Transverse colon (tissue), 4 donors: Measurements from ENCODE around the gene WDR89. TPM values are rescaled to one million over a fixed set of nuclear protein-coding genes. Genes with fewer than 3 reads are reported as not detected.
A peak's percentile ranks its signal among the peaks of the same experiment; 100 is the strongest.

Source experiments
- DNase-seq: peaks from one replicate; pipeline ENCODE4 v3.0.0-alpha.2; 2019
- H3K27ac ChIP-seq, 4 donors: fragments of 200-600 bp; sonication (generic); 2 replicates each; pipeline ENCODE4 v1.5.1; 2016 to 2018; ENCODE audit warnings: inconsistent platforms in 4 of 4
- H3K27me3 ChIP-seq: fragments of 200-600 bp; sonication (generic); 2 replicates; pipeline ENCODE4 v1.5.1; 2017; ENCODE audit warnings: inconsistent platforms
- H3K36me3 ChIP-seq, 4 donors: fragments of 200-600 bp; sonication (generic); 2 replicates each; pipeline ENCODE4 v1.5.1; 2017 to 2019; ENCODE audit warnings: inconsistent platforms in 4 of 4
- H3K4me1 ChIP-seq, 4 donors: fragments of 200-600 bp; sonication (generic); 2 replicates each; pipeline ENCODE4 v1.5.1; 2017 to 2020; ENCODE audit warnings: inconsistent platforms in 4 of 4
- H3K4me3 ChIP-seq, 4 donors: fragments of 200-600 bp; sonication (generic); 1 replicate in 1 of 4; 2 replicates in 3 of 4; pipeline versions ENCODE4 v1.5.1 to v1.6.1; 2017 to 2019; ENCODE audit warnings: inconsistent platforms in 4 of 4
- H3K9me3 ChIP-seq, 2 donors: fragments of 200-600 bp; sonication (generic); 2 replicates each; pipeline ENCODE4 v1.5.1; 2017 to 2019; ENCODE audit warnings: inconsistent platforms in 2 of 2
- EP300 ChIP-seq: sonication (generic); formaldehyde crosslinking; IDR thresholded peaks from one replicate; pipeline ENCODE4 v1.6.1; 2017; ENCODE audit warnings: antibody characterized with exemption, low read depth
- POLR2A ChIP-seq: fragments of 450-650 bp; IDR thresholded peaks from one replicate; pipeline ENCODE4 v1.6.1; 2016; ENCODE audit warnings: antibody characterized with exemption, mild to moderate bottlenecking, moderate library complexity
- POLR2AphosphoS5 ChIP-seq, 3 donors: sonication (generic); formaldehyde crosslinking; IDR thresholded peaks; one replicate each; pipeline ENCODE4 v1.6.1; 2016; ENCODE audit warnings: antibody characterized with exemption in 3 of 3
- WGBS, 2 donors: methylation state at CpG; one replicate each; pipeline ENCODE4 v1.1.5; 2018; ENCODE audit warnings: low coverage in 1 of 2; 5-methylcytosine and 5-hydroxymethylcytosine counted together
- in situ Hi-C, 4 donors: fragments of 200-750 bp; cut with MboI; loops; one replicate each; pipeline versions ENCODE4 v1.15.0 to v1.15.1; 2017; ENCODE audit warnings: low sequenced_read_pairs in 3 of 4, low pct_ligation_motif_present in 1 of 4, low pct_unique_long_range_greater_than_20kb in 1 of 4
- intact Hi-C: fragments of 100-400 bp; cut with DNase I; formaldehyde crosslinking; loops from one replicate; pipeline ENCODE4 v1.15.1; 2023; ENCODE audit warnings: low total_unique reads
- total RNA-seq, 4 donors: library from RNA; depleted of rRNA; stranded (reverse); fragments of >200 nt; gene quantifications; one replicate each; pipeline ENCODE4 v1.1.0, GENCODE V29; 2016
- TF ChIP-seq, protein P1 (sequence below), 5 experiments: fragments of 200-600 bp in 3 of 5; fragments of 450-650 bp in 2 of 5; sonication (generic) in 3 of 5; IDR thresholded peaks; 1 replicate in 2 of 5; 2 replicates in 3 of 5; pipeline ENCODE4 v1.5.1; 2016 to 2017; ENCODE audit warnings: antibody characterized with exemption in 5 of 5, inconsistent platforms in 3 of 5, mild to moderate bottlenecking in 2 of 5, moderate library complexity in 1 of 5

The WDR89 gene
- total RNA-seq, 4 donors from 2014 or later, result 3.8 to 17.2 (median 7.2) TPM

DNA sequence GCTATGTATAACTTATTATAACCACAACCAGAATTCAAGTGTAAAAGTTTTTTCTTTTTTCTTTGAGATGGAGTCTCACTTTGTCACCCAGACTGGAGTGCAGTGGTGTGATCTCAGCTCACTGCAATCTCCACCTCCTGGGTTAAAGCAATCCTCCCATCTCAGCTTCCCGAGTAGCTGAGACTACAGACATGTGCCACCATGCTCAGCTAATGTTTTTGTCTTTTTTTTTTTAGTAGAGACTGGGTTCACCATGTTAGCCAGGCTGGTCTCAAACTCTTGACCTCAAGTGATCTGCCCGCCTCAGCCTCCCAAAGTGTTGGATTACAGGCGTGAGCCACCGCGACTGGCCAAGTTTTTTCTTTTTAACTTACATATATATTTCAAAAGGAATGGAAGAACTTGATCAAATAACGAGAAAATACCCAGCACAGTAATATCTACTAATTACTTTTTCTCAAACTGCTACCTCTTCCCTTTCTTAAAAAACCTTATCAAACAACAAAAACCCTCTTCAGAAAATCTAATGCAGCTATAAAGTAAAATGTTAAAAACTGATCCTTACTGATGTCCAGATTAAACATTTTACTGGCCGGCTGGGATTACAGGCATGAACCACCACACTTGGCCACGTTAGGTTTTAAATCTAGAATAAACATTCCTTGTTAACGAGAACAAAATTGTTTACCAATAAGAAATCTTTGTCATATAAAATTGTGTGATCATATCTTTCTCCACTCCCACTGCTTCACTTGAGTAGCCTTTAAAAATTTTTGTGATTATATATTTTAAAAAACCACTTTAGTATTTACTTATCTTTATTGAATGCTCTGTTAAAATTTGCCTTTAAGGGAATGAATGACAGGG lies 41.3 kb upstream of the WDR89 start:
- H3K4me3 ChIP-seq, result no peak overlapping the region
- peaks cover 0 to 6% (median 0%) of the 10 kb centered on the region in 4 donors for H3K36me3 ChIP-seq
- H3K27me3 ChIP-seq, result no peaks in the 10 kb centered on the region
- no peak for DNase-seq
- no peak overlapping the region for H3K27ac ChIP-seq
- 91 to 92% methylated on average over 9 of the region's 9 CpGs for WGBS, 2 donors
- H3K9me3 ChIP-seq, result no peaks in the 10 kb centered on the region
- in situ Hi-C loops (no loop called here), intact Hi-C loops (no loop called here)
- TF ChIP-seq POLR2AphosphoS5 (IDR thresholded peaks at IDR 0.05), result no peak
- no peak for TF ChIP-seq POLR2A
- TF ChIP-seq EP300, result no peak
- H3K4me1 ChIP-seq, result peaks cover 0 to 8% (median 5%) of the 10 kb centered on the region in 4 donors

- in situ Hi-C loops (no loop called here), intact Hi-C loops (no loop called here)
- H3K4me1 ChIP-seq, result peaks cover 0 to 13% (median 5%) of the 10 kb centered on the region in 4 donors
- H3K4me3 ChIP-seq, result no peak overlapping the region
- no peak for DNase-seq
- WGBS, 2 donors, result 100% methylated on average over 1 of the region's 1 CpG
- no peaks in the 10 kb centered on the region for H3K36me3 ChIP-seq
- no peak for TF ChIP-seq POLR2A
- no peak for TF ChIP-seq EP300
- TF ChIP-seq POLR2AphosphoS5 (IDR thresholded peaks at IDR 0.05), result no peak
- TF ChIP-seq, protein P1, sequence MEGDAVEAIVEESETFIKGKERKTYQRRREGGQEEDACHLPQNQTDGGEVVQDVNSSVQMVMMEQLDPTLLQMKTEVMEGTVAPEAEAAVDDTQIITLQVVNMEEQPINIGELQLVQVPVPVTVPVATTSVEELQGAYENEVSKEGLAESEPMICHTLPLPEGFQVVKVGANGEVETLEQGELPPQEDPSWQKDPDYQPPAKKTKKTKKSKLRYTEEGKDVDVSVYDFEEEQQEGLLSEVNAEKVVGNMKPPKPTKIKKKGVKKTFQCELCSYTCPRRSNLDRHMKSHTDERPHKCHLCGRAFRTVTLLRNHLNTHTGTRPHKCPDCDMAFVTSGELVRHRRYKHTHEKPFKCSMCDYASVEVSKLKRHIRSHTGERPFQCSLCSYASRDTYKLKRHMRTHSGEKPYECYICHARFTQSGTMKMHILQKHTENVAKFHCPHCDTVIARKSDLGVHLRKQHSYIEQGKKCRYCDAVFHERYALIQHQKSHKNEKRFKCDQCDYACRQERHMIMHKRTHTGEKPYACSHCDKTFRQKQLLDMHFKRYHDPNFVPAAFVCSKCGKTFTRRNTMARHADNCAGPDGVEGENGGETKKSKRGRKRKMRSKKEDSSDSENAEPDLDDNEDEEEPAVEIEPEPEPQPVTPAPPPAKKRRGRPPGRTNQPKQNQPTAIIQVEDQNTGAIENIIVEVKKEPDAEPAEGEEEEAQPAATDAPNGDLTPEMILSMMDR (IDR thresholded peaks at IDR 0.05), result no peak
- no peaks in the 10 kb centered on the region for H3K9me3 ChIP-seq
- peak overlapping the region; percentile 2 to 71 (median 60) for H3K27ac ChIP-seq
- no peaks in the 10 kb centered on the region for H3K27me3 ChIP-seq
Measured at GRCh38 chr14:63678536-63678935, 36.9 kb upstream of the WDR89 start.

GRCh38 chr14:63677891-63678379 lies 36.3 kb upstream of the WDR89 start:
- Histone ChIP-seq H3K36me3 (no peaks in the 10 kb centered on the region), H3K9me3 (no peaks in the 10 kb centered on the region), H3K27me3 (no peaks in the 10 kb centered on the region), H3K4me1 (peaks cover 0 to 13% (median 5%) of the 10 kb centered on the region in 4 donors), H3K27ac (peak overlapping the region; percentile 2 to 71 (median 60)), H3K4me3 (no peak overlapping the region)
- in situ Hi-C loops (no loop called here), intact Hi-C loops (no loop called here)
- WGBS, 2 donors, result 36 to 57% methylated on average over 3 of the region's 3 CpGs
- no peak for TF ChIP-seq POLR2AphosphoS5 (IDR thresholded peaks at IDR 0.05)
- TF ChIP-seq EP300, result no peak
- TF ChIP-seq, protein P1 (IDR thresholded peaks at IDR 0.05), result no peak
- no peak for TF ChIP-seq POLR2A
- DNase-seq, result peak; percentile 30

GRCh38 chr14:63676615-63677014 lies 34.9 kb upstream of the WDR89 start:
- H3K27ac ChIP-seq, result no peak overlapping the region
- H3K9me3 ChIP-seq, result no peaks in the 10 kb centered on the region
- DNase-seq, result no peak
- peaks cover 0 to 13% (median 5%) of the 10 kb centered on the region in 4 donors for H3K4me1 ChIP-seq
- TF ChIP-seq EP300 (no peak), POLR2A (no peak)
- TF ChIP-seq, protein P1 (IDR thresholded peaks at IDR 0.05), result no peak
- H3K27me3 ChIP-seq, result no peaks in the 10 kb centered on the region
- 80 to 88% methylated on average over 3 of the region's 3 CpGs for WGBS, 2 donors
- H3K4me3 ChIP-seq, result no peak overlapping the region
- in situ Hi-C loops (no loop called here), intact Hi-C loops (no loop called here)
- no peaks in the 10 kb centered on the region for H3K36me3 ChIP-seq
